SU-DHL-6 (cell line): Measurements from ENCODE around the gene EEF1AKMT3.

ENCODE experiments used
- H2AFZ ChIP-seq: fragments of 200-600 bp; sonication (generic); 2 replicates; pipeline ENCODE4 v1.6.1; 2014; ENCODE audit warnings: low read depth, mild to moderate bottlenecking, moderate library complexity, mixed read lengths, antibody characterized with exemption, low read length; ENCODE audit not compliant: severe bottlenecking
- H3F3A ChIP-seq: fragments of 200-600 bp; shearing (Covaris generic); 2 replicates; pipeline ENCODE4 v1.6.0; 2016; ENCODE audit warnings: antibody characterized with exemption, mild to moderate bottlenecking; ENCODE audit not compliant: insufficient read depth
- H3K27ac ChIP-seq: fragments of 200-600 bp; sonication (generic); 2 replicates; pipeline ENCODE4 v1.5.1; 2016; ENCODE audit warnings: low read depth, mild to moderate bottlenecking, low read length, moderate library complexity, mixed read lengths
- H3K27me3 ChIP-seq: fragments of 200-600 bp; sonication (generic), shearing (Covaris generic); 2 replicates; pipeline ENCODE4 v1.6.0; 2014; ENCODE audit warnings: mild to moderate bottlenecking, low read length
- H3K36me3 ChIP-seq: fragments of 200-600 bp; sonication (generic); 2 replicates; pipeline ENCODE4 v1.6.1; 2014; ENCODE audit warnings: mild to moderate bottlenecking, low read length, mixed read lengths
- H3K4me2 ChIP-seq: fragments of 300-600, 200-600 bp; shearing (Covaris generic), sonication (generic); 2 replicates; pipeline ENCODE4 v1.6.0; 2014; ENCODE audit warnings: low read length, low read depth, mild to moderate bottlenecking; ENCODE audit not compliant: poor library complexity, severe bottlenecking
- H3K4me3 ChIP-seq: fragments of 200-600 bp; sonication (generic); 2 replicates; pipeline ENCODE4 v1.5.1; 2014; ENCODE audit warnings: antibody characterized with exemption, low read length, mild to moderate bottlenecking, mixed read lengths; ENCODE audit not compliant: insufficient read depth, poor library complexity, severe bottlenecking
- H3K79me2 ChIP-seq: fragments of 200-600 bp; sonication (generic); 2 replicates; pipeline ENCODE4 v1.6.1; 2014; ENCODE audit warnings: mild to moderate bottlenecking, low read length, moderate library complexity; ENCODE audit not compliant: insufficient read depth
- H3K9ac ChIP-seq: fragments of 200-600 bp; sonication (generic); 2 replicates; pipeline ENCODE4 v1.7.0; 2014; ENCODE audit warnings: mild to moderate bottlenecking, low read length
- H3K9me2 ChIP-seq: fragments of 200-600 bp; sonication (generic); replicated peaks from 2 replicates; pipeline ENCODE4 v1.6.1; 2014; ENCODE audit warnings: low read length; ENCODE audit not compliant: insufficient read depth
- H3K9me3 ChIP-seq: fragments of 200-600 bp; sonication (generic); 2 replicates; pipeline ENCODE4 v1.6.1; 2014; ENCODE audit warnings: low read length, mixed read lengths; ENCODE audit not compliant: insufficient read depth
- H4K20me1 ChIP-seq: fragments of 200-600 bp; sonication (generic); 2 replicates; pipeline ENCODE4 v1.6.1; 2014; ENCODE audit warnings: low read depth, mild to moderate bottlenecking, antibody characterized with exemption, low read length, moderate library complexity, mixed read lengths
- EZH2phosphoT487 ChIP-seq: fragments of 200-600 bp; sonication (generic), shearing (Covaris generic); conservative IDR thresholded peaks from 2 replicates; pipeline ENCODE4 v1.6.1; 2018; ENCODE audit warnings: mild to moderate bottlenecking, antibody characterized with exemption, low read length, moderate library complexity, mixed read lengths
- TF ChIP-seq, protein P1 (sequence below): fragments of 200-600 bp; sonication (generic); IDR thresholded peaks from one replicate; pipeline ENCODE4 v1.5.1; 2017; ENCODE audit warnings: antibody characterized with exemption, mild to moderate bottlenecking, low read length, moderate library complexity; ENCODE audit not compliant: insufficient read depth, poor library complexity, severe bottlenecking

Gene EEF1AKMT3

DNA sequence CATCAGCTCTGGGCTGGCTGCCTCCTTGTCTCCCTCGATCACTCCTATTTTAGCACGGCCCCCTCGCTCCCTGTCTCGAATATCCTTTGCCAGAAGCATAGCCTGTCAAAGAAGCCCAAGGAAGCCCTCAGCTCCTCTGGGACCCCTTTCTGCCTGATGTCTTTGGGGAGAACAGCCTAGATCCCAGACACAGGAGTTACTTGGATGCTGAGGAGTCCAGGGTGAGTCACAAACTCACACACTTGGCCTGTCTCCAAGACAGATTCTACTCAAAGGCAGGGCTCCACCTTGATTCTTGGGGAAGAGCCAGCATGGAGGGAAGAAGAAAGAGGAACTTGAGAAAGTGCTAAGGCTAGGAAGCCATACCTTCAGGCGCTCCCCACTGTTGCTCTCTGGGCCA is 38.0 kb downstream of the EEF1AKMT3 start:
- Histone ChIP-seq H3K9me2 (no peaks in the 10 kb centered on the region), H3K27me3 (no peaks in the 10 kb centered on the region), H4K20me1 (no peaks in the 10 kb centered on the region), H3F3A (no peaks in the 10 kb centered on the region), H3K9me3 (no peaks in the 10 kb centered on the region), H3K79me2 (no peaks in the 10 kb centered on the region), H3K4me3 (no peak overlapping the region), H3K4me2 (no peak overlapping the region), H3K9ac (no peak overlapping the region), H3K36me3 (no peaks in the 10 kb centered on the region), H2AFZ (no peak overlapping the region), H3K27ac (no peak overlapping the region)
- TF ChIP-seq, protein P1, sequence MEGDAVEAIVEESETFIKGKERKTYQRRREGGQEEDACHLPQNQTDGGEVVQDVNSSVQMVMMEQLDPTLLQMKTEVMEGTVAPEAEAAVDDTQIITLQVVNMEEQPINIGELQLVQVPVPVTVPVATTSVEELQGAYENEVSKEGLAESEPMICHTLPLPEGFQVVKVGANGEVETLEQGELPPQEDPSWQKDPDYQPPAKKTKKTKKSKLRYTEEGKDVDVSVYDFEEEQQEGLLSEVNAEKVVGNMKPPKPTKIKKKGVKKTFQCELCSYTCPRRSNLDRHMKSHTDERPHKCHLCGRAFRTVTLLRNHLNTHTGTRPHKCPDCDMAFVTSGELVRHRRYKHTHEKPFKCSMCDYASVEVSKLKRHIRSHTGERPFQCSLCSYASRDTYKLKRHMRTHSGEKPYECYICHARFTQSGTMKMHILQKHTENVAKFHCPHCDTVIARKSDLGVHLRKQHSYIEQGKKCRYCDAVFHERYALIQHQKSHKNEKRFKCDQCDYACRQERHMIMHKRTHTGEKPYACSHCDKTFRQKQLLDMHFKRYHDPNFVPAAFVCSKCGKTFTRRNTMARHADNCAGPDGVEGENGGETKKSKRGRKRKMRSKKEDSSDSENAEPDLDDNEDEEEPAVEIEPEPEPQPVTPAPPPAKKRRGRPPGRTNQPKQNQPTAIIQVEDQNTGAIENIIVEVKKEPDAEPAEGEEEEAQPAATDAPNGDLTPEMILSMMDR = no peak

DNA sequence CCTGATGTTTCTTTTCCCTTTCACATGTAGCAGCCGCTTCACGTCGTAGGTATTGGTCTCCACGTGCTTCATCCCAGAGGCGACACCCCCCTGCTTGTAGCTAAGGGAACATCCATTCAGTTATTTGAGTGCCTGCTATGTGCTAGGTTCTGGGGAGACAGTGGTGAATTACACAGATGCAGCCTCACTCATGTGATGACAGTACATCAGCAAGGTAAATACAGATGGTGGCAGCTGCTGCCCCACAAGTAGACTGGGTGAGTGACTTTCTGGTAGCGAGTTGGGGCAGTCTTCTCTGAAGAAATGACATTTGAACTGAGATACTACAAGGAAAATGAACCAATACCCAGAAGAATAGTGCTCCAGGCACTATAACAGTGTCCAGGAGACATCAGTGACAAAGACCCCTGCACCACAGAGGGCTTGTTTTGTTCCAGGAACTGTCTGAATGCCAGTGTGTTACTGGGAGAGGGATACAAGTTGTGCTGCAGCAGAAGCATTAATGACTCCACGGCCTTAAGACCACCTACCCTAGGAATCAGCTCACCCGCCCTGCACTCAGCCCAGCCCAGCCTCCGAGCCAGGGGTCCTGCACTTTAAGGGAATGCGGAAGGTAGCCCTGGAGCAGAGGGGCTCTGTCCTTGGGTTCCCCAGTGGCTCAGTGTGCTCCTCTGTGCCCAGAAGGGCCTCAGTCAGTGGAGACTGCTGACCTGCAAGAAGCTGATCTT is 38.8 kb downstream of the EEF1AKMT3 start:
- Histone ChIP-seq H2AFZ (no peak overlapping the region), H3K27ac (no peak overlapping the region), H3K79me2 (no peaks in the 10 kb centered on the region), H3K9me2 (no peaks in the 10 kb centered on the region), H3K9me3 (no peaks in the 10 kb centered on the region), H3K36me3 (no peaks in the 10 kb centered on the region), H3K4me2 (no peak overlapping the region), H3K4me3 (no peak overlapping the region), H3F3A (no peaks in the 10 kb centered on the region), H4K20me1 (no peaks in the 10 kb centered on the region), H3K9ac (no peak overlapping the region), H3K27me3 (no peaks in the 10 kb centered on the region)
- no peak for TF ChIP-seq EZH2phosphoT487
- TF ChIP-seq, protein P1 = no peak

DNA sequence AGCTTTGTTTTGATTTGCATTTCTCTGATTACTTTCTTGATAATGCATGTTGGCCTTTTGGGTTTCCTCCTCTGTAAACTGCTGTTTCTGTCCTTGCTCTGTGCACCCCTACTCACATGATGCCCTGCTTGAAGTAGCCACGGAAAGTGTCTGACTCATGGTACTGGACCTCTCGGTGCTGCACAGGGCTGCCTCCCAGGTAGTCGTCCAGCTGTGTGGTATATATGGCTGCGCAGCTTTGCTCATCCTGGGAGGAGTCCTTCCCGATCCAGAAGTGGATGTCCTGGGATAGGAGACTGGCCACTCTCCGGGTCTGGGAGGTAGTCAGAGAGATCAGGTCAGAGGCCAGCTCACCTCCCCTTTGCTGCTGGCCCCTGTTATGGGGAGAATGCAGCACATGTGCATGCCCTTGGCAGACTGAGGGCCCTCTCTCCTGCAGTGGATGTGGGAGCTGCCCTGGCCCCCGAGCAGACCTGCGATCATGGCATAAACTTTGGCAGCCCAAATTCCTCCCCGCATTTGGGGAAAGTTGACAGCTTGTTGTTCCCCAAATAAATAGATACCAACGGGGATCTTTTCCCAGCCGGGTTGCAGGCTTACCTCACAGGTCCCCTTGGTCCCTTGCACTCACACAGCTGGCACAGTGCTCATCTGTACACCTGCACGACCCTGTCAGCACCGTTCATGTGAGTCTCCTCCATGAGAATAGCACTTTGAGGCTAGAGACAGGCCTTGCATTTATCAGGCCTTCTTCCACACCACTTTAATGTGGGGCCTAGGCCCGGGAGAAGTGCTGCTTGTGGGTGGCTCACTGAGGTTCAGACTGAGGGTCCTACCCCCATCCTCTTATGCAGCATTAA is 40.9 kb downstream of the EEF1AKMT3 start:
- Histone ChIP-seq H4K20me1 (no peaks in the 10 kb centered on the region), H3K36me3 (no peaks in the 10 kb centered on the region), H3K4me3 (no peak overlapping the region), H3K4me2 (no peak overlapping the region), H2AFZ (no peak overlapping the region), H3K27me3 (no peaks in the 10 kb centered on the region), H3K9ac (no peak overlapping the region), H3K9me3 (no peaks in the 10 kb centered on the region), H3K27ac (no peak overlapping the region), H3K9me2 (no peaks in the 10 kb centered on the region), H3F3A (no peaks in the 10 kb centered on the region), H3K79me2 (no peaks in the 10 kb centered on the region)
- no peak for TF ChIP-seq EZH2phosphoT487
- TF ChIP-seq, protein P1 = no peak
